Stimulated activated CD8-positive, alpha-beta memory T cell treated with anti-CD3 and anti-CD28 coated beads, Interleukin-12 subunit alpha, Interleukin-12 subunit beta, amount 100 ng/mL, for 24 hours (primary cell): Measurements from ENCODE around the gene ARG2.
"Not testable (repeated sequence)": the region's sequence is repeated elsewhere in the genome, so short reads cannot be mapped to it uniquely, and the experiment has no call there.

Source experiments
- DNase-seq: peaks from one replicate; pipeline ENCODE4 v3.0.0-alpha.2; 2020; ENCODE audit errors: extremely low read depth

Gene ARG2

GRCh38 chr14:67586369-67586768 is 33.4 kb upstream of the ARG2 start:
- no peak for DNase-seq

DNA sequence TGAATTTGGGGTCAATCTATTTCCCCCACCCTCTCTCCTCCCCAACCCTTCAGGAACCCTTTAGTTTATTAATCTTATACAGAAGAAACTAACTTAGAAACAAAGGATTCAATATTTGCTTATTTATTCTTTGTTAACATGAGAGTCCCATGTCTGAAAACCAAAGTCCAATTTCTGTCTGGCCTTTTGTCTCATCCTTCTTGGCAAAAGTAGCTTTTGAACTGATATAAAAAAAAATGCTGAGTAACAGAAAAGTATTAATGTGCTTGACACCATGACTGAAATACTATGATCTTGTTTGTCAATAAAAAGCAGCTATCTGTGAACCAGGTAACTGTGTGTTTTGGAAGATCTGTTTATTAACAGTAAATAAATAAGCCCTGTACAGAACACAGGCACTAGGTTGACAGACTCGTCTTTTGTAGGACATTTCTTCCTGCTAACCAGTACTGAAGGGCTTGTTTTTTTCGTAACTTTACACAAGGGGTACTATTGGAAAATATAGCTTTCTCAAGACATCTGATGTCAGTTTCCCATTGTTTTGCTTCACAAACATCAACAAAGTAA is 30.4 kb upstream of the ARG2 start:
- no peak for DNase-seq

- DNase-seq: not testable (repeated sequence)
These were observed 26.1 kb upstream of the ARG2 start for GRCh38 chr14:67593650-67594049.

- DNase-seq: no peak
These were observed 24.3 kb upstream of the ARG2 start for GRCh38 chr14:67595392-67595791.

GRCh38 chr14:67599698-67600561 is 19.8 kb upstream of the ARG2 start, which contains the start of gene PIGH:
PIGH (minus strand) TSS chr14:67600268; CDS start chr14:67600203, 65 bp downstream.
- DNase-seq: peak; percentile 82

DNA sequence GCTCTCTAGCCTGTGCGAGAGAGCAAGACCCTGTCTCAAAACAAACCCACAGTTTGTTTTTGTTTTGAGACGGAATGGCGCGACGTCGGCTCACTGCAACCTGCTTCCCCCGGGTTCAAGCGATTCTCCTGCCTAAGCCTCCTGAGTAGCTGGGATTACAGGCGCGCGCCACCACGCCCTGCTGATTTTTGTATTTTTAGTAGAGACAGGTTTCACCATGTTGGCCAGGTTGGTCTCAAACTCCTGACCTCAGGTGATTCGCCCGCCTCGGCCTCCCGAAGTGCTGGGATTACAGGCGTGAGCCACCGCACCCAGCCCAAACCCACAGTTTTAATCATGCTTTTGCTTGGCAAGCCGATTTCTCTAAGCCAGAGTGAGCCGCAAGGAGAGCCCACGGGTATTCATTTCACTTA is 19.2 kb upstream of the ARG2 start:
- not testable (repeated sequence) for DNase-seq

DNA sequence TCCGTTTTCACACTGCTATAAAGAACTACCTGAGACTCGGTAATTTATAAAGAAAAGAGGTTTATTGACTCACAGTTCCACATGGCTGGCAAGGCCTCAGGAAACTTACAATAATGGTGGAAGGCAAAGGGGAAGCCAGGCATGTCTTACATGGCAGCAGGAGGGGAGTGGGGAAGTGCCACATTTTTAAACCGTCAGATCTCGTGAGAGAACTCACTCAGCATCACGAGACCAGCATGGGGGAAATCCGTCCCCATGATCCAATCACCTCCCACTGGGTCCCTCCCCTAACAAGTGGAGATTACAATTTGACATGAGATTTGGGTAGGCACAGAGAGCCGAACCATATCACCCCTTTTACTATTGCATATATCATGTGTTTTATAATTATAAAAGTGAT is 17.6 kb upstream of the ARG2 start:
- no peak for DNase-seq

GRCh38 chr14:67602995-67603545 is 16.6 kb upstream of the ARG2 start:
- no peak for DNase-seq

- DNase-seq: no peak
These were observed 12.1 kb upstream of the ARG2 start for GRCh38 chr14:67607646-67608045.

- DNase-seq: no peak
These were observed 9.9 kb upstream of the ARG2 start for GRCh38 chr14:67609642-67610310.

DNA sequence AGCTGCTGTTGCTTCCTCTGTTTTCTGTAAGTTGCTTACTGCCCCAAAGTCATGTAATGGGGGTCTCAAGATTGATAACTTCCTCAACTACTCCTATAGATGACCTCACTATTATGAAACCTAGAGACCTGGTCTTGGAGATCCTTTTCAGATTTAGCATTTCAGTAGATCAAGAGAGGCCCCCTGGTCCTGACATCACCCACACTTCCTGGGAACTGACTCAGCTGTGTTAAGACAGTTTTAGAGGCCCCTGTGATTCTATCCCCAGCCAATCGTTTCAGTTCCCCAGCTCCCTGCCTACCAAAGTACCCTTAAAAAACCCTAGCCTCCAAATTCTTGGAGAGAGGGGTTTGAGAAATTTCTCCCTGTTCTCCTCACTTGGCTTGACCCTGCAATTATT is 9.2 kb upstream of the ARG2 start:
- no peak for DNase-seq

DNA sequence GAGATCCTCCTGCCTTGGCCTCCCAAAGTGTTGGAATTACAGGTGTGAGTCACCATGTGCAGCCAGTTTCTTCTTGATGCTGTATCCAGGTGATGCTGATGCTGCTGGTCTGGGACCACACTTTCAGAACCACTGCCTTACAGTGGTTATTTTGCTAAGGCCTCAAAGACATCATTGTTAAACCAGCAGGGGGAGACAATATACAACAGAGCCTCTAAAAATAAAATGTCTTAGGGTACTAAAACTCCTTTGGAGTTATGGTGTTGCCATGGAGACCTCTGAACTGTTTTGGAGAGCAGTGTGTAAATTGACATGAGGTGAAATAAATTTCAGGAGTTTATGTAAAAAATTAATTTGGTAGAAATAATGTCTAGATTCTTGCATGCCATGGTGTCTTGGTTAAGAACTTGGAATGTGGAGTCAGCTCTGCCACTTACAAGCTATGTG is 1.1 kb upstream of the ARG2 start:
- DNase-seq: no peak

DNA sequence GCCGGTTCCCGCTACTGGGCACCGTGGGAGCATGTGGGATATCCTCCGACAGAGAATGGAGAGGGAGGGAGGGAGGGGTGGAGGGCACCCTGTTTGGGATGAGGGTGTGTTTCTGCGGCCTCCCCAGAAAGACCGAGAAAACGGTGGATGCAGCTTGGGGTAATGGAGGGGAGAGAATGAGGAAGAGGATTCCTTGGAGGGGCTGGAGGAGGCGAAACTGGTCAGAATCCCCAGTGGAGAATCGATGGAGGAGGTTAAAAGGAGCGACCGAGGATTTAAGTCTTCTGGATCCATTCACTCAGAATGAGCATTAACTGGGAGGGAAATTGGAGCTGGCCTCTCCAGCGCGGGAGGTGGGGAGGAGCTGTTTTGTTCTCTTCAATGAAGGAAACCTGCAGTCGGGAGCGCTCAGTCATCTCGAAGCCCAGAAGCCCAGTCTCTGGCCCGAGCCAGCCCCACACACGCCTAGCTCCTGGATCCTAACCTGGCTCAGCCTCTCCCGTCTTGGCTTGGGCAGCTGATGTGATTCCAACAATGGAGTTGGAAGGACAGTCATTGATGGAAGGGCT is 581 bp downstream of the ARG2 start:
- DNase-seq: no peak

DNA sequence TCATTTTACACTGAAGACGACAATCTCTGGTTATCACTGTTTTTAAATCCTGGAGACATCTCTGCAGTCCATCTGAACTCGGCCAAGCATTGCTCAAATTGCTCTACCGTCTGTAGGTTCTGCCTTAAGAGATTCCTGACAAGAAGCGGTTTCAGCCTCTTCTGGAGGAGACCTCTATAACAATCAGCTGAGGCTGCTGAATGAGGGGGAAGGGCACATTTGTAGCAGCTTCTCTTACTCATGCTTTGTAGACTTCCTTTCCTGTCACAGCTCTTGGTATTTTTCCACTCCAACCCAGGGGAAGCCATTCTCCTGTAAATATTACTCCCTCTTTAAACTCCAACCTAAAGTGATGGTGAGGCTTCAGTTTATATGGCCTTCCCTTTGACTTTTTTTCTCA is 3.0 kb downstream of the ARG2 start:
- no peak for DNase-seq

DNA sequence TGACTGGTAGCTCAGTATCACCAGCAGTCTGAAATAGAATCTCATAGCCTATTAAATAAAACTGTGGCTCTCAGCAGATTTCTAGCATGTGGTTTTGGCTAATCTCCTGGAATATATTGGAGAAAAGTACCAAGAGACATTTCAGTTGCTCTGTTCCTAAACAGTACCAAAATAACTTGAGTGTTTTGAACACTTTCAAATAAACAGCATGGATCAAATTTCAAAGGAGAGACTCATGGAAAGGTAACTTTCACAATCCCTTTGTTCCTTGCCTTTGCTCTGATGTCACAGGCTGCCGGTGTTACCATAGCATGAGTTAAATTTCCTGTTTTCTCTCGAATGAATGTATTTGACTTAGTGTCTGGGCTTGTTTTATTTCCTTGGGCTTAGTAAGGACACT is 3.4 kb downstream of the ARG2 start:
- DNase-seq: no peak

- DNase-seq: not testable (repeated sequence)
These were observed 6.4 kb downstream of the ARG2 start for GRCh38 chr14:67626131-67626530.

DNA sequence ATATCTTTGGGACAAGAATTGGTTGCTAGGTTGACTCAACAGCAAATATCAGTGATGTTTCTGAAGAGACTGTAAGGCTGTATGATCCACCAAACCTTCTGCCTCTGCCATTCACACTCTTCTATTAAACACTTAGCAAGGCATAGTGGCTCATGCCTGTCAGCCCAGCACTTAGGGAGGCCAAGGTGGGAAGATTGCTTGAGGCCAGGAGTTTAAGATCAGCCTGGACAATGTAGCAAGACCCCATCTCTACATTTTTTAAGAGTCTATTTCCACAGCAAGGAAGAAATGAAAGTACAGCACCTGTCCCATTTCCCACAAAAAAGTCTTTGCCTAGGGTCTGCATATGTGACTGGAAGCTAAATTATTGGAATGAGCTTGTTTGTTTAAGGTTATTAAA is 7.8 kb downstream of the ARG2 start:
- no peak for DNase-seq

DNA sequence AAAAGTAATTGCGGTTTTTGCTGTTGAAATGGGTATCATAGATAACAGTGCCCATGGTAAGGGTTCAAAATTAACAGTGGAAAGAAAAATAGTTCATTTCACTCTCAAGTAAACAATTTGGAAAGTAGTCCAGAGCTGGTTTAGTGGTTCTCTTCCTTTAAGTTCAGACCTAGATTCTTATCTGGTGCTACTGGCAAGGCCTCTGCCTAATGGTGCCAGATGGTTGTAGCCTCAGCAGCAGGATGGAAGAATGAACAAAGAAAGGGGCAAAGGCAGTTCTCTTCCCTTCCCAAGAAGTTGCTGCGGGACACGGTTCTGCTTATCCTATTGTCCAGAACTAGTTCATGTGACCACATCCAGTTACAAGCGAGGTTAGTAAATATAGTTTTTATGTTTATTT is 10.5 kb downstream of the ARG2 start:
- no peak for DNase-seq

- DNase-seq: no peak
These were observed 11.2 kb downstream of the ARG2 start for GRCh38 chr14:67630938-67631337.

DNA sequence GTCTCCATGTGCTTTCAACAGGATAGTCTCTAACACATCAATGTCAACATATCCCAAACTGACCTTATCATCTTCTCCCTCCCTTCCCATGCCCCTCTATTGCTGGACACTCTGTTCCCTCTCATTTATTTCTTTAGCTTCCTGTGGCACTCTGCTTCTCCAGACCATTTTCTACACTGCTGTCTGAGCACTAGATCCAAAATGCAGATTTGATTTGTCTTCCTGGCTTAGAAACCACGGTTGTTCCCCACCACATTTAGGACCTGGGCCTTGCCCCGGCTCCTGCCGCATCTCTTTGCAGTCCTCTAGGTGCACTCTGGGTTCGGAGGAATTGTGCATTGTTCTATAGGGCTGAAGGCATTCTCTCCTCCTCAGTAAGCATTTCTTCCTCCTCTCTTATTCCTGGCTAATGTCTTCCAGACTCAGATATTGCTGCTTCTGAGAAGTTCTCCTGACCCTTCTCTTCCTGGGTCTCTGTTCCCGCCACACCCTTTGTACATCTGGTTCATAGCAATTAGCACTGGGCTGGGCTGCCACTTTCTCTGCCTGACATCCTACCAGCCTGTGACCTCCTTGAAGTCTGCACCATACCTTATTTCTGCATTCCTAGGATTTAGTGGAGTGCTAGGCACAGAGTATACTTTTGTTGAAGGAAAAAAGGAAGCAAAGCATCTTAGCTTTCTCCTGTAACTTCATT is 13.9 kb downstream of the ARG2 start:
- DNase-seq: no peak

DNA sequence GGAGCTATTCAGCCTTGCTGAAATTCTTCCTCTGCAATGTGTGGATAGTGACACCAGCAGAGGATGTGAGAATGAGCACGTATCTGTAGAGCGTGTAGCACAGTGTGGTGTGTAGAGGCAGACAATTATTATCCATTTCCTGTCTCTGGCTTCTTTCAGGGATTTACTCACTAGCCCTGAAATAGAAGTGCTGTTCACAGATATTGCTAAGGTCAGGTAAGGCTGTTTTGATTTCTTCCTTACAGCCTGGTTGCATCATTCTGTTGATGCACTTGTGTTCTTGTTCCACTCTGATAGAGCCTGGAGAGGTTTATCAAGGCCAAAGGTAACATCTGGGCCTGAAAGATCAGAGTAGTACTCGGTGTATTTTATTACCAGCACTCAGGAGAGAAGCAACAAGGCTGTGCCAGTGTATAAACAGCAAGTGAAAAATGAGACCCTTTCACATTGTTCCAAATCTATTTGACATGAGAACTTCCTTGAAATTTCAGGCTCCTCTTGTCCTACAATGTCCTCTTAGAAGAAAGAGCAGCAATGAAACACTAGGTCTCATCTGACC is 16.7 kb downstream of the ARG2 start:
- no peak for DNase-seq
